Endodermal cell (in vitro differentiated cells): ENCODE results near the gene KHDC4. TPM values are rescaled to one million over a fixed set of nuclear protein-coding genes. Genes with fewer than 3 reads are reported as not detected.
A peak's percentile ranks its signal among the peaks of the same experiment; 100 is the strongest.

Source experiments
- DNase-seq: peaks from one replicate; pipeline ENCODE4 v3.0.0-alpha.2; 2017
- H3K27ac ChIP-seq: 2 replicates; pipeline ENCODE4 v1.5.1; 2013; ENCODE audit warnings: mild to moderate bottlenecking, low read depth, low read length, moderate library complexity
- H3K27me3 ChIP-seq: 2 replicates; pipeline ENCODE4 v1.6.1; 2013; ENCODE audit warnings: mild to moderate bottlenecking, low read length, moderate library complexity; ENCODE audit not compliant: insufficient read depth, control insufficient read depth, poor library complexity, severe bottlenecking
- H3K36me3 ChIP-seq: 2 replicates; pipeline ENCODE4 v1.7.0; 2013; ENCODE audit warnings: mild to moderate bottlenecking, low read length, moderate library complexity; ENCODE audit not compliant: control insufficient read depth, insufficient read depth
- H3K4me1 ChIP-seq: one replicate; pipeline ENCODE4 v1.7.0; 2013; ENCODE audit warnings: low read length; ENCODE audit not compliant: control insufficient read depth, insufficient read depth
- H3K4me3 ChIP-seq: 2 replicates; pipeline ENCODE4 v1.5.1; 2013; ENCODE audit warnings: mild to moderate bottlenecking, low read length, moderate library complexity
- H3K9ac ChIP-seq: 2 replicates; pipeline ENCODE4 v1.6.1; 2013; ENCODE audit warnings: mild to moderate bottlenecking, low read length, moderate library complexity; ENCODE audit not compliant: poor library complexity, severe bottlenecking; ENCODE audit errors: extremely low read depth
- H3K9me3 ChIP-seq: 2 replicates; pipeline ENCODE4 v1.6.1; 2013; ENCODE audit warnings: mild to moderate bottlenecking, low read length, moderate library complexity; ENCODE audit not compliant: control insufficient read depth
- H3K27ac Mint-ChIP-seq: 2 replicates; pipeline ENCODE4 v1.8.0; 2020; ENCODE audit warnings: mixed read lengths
- H3K27me3 Mint-ChIP-seq: 2 replicates; pipeline ENCODE4 v1.8.0; 2021; ENCODE audit warnings: mild to moderate bottlenecking, mixed read lengths; ENCODE audit not compliant: insufficient read depth
- H3K36me3 Mint-ChIP-seq: 2 replicates; pipeline ENCODE4 v1.8.0; 2020; ENCODE audit warnings: low read depth, mixed read lengths
- H3K4me1 Mint-ChIP-seq: 2 replicates; pipeline ENCODE4 v1.8.0; 2020; ENCODE audit warnings: mixed read lengths
- H3K4me3 Mint-ChIP-seq: 2 replicates; pipeline ENCODE4 v1.8.0; 2020; ENCODE audit warnings: mild to moderate bottlenecking, moderate library complexity, mixed read lengths
- H3K9me3 Mint-ChIP-seq: 2 replicates; pipeline ENCODE4 v1.8.0; 2020; ENCODE audit warnings: mild to moderate bottlenecking, mixed read lengths
- WGBS, 2 experiments: methylation state at CpG; one replicate each; pipeline versions ENCODE4 v1.1.5 to v1.1.7; 2013; ENCODE audit warnings: missing lambda C conversion rate in 2 of 2, mixed read lengths in 1 of 2; ENCODE audit not compliant: insufficient coverage in 1 of 2, insufficient read length in 1 of 2; 5-methylcytosine and 5-hydroxymethylcytosine counted together
- total RNA-seq, 2 donors: library from RNA; stranded (reverse); fragmentation: NEBNext Ultra II Directional in 1 of 2; extraction: Animal tissue kit (Norgen Biotek cat#: 25700) in 1 of 2; gene quantifications; 2 replicates in 1 of 2; 3 replicates in 1 of 2; pipeline ENCODE4 v1.2.1, GENCODE V29; 2021
- TF ChIP-seq, protein P1 (sequence below): fragments of 200-600 bp; sonication (generic); conservative IDR thresholded peaks from 2 replicates; pipeline ENCODE4 v1.5.0; 2021; ENCODE audit warnings: antibody characterized with exemption, mild to moderate bottlenecking

KHDC4 gene
- total RNA-seq, 2 donors from 2014 or later, result 67.7 to 76.2 TPM

DNA sequence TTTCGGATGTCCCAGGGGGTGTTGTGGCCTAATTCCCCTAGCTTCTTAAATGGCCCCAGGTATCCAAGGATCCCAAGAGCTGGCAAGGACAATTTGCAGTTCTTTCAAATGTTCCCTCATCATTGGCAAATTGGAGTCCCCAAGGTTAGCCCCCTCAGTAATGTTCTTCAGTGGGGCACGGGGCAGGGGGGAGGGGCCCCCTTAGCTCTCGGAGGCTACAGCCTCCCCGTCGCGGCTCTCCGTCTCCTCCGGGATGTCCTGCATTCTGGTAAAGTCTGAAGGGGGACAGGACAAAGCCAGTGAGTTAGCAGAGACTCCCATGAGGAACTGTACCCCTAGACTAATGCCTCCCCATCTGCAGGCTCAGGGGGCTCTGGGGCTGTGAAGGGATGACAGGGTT lies 13.5 kb upstream of the KHDC4 start:
- no peak overlapping the region for H3K9ac ChIP-seq
- H3K4me1 ChIP-seq, result no peaks in the 10 kb centered on the region
- Mint-ChIP-seq H3K4me3 (no peak overlapping the region), H3K9me3 (no peaks in the 10 kb centered on the region), H3K27ac (no peak overlapping the region), H3K36me3 (peaks cover 43% of the 10 kb centered on the region), H3K4me1 (peaks cover 21% of the 10 kb centered on the region), H3K27me3 (no peaks in the 10 kb centered on the region)
- WGBS, 2 experiments, result 91 to 100% methylated on average over 1 to 8 of the region's 8 CpGs
- H3K27ac ChIP-seq, result no peak overlapping the region
- no peak for DNase-seq
- H3K27me3 ChIP-seq, result no peaks in the 10 kb centered on the region
- TF ChIP-seq, protein P1, sequence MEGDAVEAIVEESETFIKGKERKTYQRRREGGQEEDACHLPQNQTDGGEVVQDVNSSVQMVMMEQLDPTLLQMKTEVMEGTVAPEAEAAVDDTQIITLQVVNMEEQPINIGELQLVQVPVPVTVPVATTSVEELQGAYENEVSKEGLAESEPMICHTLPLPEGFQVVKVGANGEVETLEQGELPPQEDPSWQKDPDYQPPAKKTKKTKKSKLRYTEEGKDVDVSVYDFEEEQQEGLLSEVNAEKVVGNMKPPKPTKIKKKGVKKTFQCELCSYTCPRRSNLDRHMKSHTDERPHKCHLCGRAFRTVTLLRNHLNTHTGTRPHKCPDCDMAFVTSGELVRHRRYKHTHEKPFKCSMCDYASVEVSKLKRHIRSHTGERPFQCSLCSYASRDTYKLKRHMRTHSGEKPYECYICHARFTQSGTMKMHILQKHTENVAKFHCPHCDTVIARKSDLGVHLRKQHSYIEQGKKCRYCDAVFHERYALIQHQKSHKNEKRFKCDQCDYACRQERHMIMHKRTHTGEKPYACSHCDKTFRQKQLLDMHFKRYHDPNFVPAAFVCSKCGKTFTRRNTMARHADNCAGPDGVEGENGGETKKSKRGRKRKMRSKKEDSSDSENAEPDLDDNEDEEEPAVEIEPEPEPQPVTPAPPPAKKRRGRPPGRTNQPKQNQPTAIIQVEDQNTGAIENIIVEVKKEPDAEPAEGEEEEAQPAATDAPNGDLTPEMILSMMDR, result no peak
- peaks cover 60% of the 10 kb centered on the region for H3K36me3 ChIP-seq
- H3K9me3 ChIP-seq, result no peaks in the 10 kb centered on the region
- H3K4me3 ChIP-seq, result no peak overlapping the region

DNA sequence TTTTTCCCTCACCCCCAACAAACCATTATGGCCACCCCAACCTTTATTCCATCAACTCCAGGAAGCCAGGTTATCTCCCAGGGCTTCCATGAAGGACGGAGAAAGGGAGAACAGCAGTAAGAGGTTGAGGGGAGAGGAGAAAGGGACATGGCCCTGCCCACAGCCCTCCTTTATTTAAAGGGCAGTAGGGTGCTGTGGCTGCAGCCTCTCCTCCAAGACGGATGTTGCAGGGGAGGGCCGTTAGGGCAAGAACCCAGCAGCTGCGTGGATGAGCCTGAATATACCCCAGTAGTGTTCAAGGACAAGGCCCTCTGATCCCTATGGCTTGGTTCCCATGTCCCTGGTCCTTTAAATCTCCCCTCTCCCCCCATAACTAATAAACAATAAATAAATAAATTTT lies 13.1 kb upstream of the KHDC4 start:
- TF ChIP-seq, protein P1, result no peak
- H3K9ac ChIP-seq, result no peak overlapping the region
- H3K9me3 ChIP-seq, result no peaks in the 10 kb centered on the region
- H3K9me3 Mint-ChIP-seq, result no peaks in the 10 kb centered on the region
- H3K4me3 Mint-ChIP-seq, result no peak overlapping the region
- no peaks in the 10 kb centered on the region for H3K27me3 Mint-ChIP-seq
- peaks cover 38% of the 10 kb centered on the region for H3K36me3 Mint-ChIP-seq
- H3K27ac ChIP-seq, result no peak overlapping the region
- no peaks in the 10 kb centered on the region for H3K27me3 ChIP-seq
- H3K4me1 ChIP-seq, result no peaks in the 10 kb centered on the region
- H3K36me3 ChIP-seq, result peaks cover 55% of the 10 kb centered on the region
- no peak for DNase-seq
- WGBS, 2 experiments, result 91 to 100% methylated on average over 1 to 4 of the region's 4 CpGs
- no peak overlapping the region for H3K27ac Mint-ChIP-seq
- peaks cover 21% of the 10 kb centered on the region for H3K4me1 Mint-ChIP-seq
- H3K4me3 ChIP-seq, result no peak overlapping the region

DNA sequence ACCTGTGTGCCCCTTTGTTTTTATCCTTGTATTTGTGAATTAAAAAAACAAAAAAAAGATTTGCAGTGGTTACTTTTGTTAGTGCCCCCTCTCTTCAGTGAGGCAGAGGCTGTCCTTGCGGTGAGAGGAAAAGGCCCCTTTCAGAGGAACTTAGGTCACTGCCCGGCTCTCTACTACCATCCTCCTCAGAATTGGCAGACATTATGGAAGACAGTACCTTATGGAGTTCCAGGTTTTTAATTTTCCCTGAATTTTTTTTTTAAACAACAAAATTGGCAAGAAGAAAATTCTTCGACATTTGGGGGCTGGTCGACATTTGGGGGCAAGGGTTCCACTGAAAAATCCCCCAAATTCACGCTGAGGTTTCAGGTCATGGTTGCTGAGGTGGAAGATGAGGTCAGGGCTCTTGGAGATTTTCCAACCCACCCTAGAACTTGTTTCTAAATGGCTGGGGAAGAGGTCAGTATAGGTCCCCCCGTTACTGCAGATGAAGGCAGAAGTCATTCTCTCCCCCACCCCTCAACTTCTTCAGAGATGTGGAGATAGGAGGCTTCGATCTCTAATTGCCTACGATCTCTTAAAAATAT lies 12.5 kb upstream of the KHDC4 start:
- no peaks in the 10 kb centered on the region for H3K4me1 ChIP-seq
- TF ChIP-seq, protein P1, result no peak
- Mint-ChIP-seq H3K27me3 (no peaks in the 10 kb centered on the region), H3K9me3 (no peaks in the 10 kb centered on the region), H3K4me1 (peaks cover 21% of the 10 kb centered on the region), H3K27ac (peak overlapping the region; percentile 81), H3K36me3 (peaks cover 33% of the 10 kb centered on the region), H3K4me3 (no peak overlapping the region)
- no peak overlapping the region for H3K4me3 ChIP-seq
- peaks cover 50% of the 10 kb centered on the region for H3K36me3 ChIP-seq
- no peaks in the 10 kb centered on the region for H3K27me3 ChIP-seq
- no peak overlapping the region for H3K27ac ChIP-seq
- DNase-seq, result no peak
- no peaks in the 10 kb centered on the region for H3K9me3 ChIP-seq
- 94 to 95% methylated on average over 3 to 7 of the region's 8 CpGs for WGBS, 2 experiments
- H3K9ac ChIP-seq, result no peak overlapping the region
